ENCODE measurements around the gene WDR46. TPM values are rescaled to one million over a fixed set of nuclear protein-coding genes. Genes with fewer than 3 reads are reported as not detected.

WDR46 gene
- total and polyA plus RNA-seq, 2 of the 13 experiments (the other 11 are each of a cell fraction or from before 2014, with no cell fraction given) = 47.4 to 105 TPM

GRCh38 chr6:33313709-33314514 is 24.9 kb upstream of the WDR46 start, which contains the start of gene TAPBP (continued):
- TF ChIP-seq ARID4A (CRISPR knock-in tag; IDR thresholded peaks at IDR 0.05; ENCODE audit: borderline replicate concordance) (peak; percentile 73), TBL1XR1 (IDR thresholded peaks at IDR 0.05; ENCODE audit: borderline replicate concordance, low read length, partially characterized antibody) (no peak), MYPOP (CRISPR knock-in tag; IDR thresholded peaks at IDR 0.05) (0 out of 2 replicates have a peak, but pooled peaks have one; percentile 79), YY1 (IDR thresholded peaks at IDR 0.05; ENCODE audit: insufficient read depth, insufficient replicate concordance, low read depth, low read length) (no peak), AGO2 (optimal IDR thresholded peaks at IDR 0.05; ENCODE audit: low read depth, low read length) (peak; percentile 94), CREB3 (CRISPR knock-in tag; IDR thresholded peaks at IDR 0.05) (no peak), BATF2 (CRISPR knock-in tag; IDR thresholded peaks at IDR 0.05) (no peak), TFDP1 (CRISPR knock-in tag; IDR thresholded peaks at IDR 0.05; ENCODE audit: borderline replicate concordance) (no peak), CSRNP1 (CRISPR knock-in tag; IDR thresholded peaks at IDR 0.05) (no peak), ZFP37 (CRISPR knock-in tag; IDR thresholded peaks at IDR 0.05; ENCODE audit: borderline replicate concordance) (0 out of 2 replicates have a peak, but pooled peaks have one; percentile 15), ZNF790 (CRISPR knock-in tag; IDR thresholded peaks at IDR 0.05; ENCODE audit: borderline replicate concordance) (0 out of 2 replicates have a peak, but pooled peaks have one; percentile 60), ZNF414 (CRISPR knock-in tag; IDR thresholded peaks at IDR 0.05) (0 out of 2 replicates have a peak, but pooled peaks have one; percentile 34), KMT2B (CRISPR knock-in tag; IDR thresholded peaks at IDR 0.05) (no peak; the same call in none of the 2 replicates), FOXP1 (IDR thresholded peaks at IDR 0.05) (no peak), FOXP1 (CRISPR knock-in tag; IDR thresholded peaks at IDR 0.05) (no peak), ZNF564 (CRISPR knock-in tag; IDR thresholded peaks at IDR 0.05) (no peak; the same call in 1 of the 2 replicates), DDIT3 (CRISPR knock-in tag; IDR thresholded peaks at IDR 0.05) (no peak)
